ENCODE results near the gene EXOSC3.

DNA sequence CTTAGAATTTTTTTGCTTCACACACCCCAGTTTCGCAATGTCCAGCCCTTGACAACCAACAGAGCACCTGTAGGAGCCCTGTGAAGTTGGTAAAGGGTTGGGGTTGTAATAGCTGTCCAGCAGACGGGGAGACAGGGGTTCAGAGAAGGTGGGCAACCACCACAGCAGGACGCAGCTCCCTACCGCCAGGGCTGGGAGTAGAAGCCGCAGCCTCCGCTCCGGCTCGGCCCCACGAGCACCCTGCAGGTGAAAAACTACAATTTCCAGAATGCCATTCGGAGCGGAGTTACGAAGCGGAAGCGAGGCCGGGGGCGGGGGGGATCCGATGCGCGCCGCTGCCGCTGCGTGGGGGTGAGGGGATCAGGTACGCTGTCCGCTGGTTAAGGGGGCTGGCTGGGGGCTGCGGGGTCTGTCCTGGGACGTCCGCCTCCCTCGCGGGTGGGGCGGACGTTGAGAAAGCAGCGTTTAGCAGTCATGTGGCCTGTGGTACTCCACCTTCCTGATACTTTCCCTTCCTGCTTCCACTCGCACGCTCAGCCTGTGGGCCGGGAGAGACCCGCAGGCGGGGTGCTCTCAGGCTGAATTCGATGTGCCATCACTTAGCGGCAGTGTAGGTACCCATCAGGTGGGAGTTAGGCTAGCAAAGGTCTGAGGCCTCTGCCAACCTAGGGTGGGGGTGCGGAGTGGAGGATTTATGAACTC is 31.2 kb downstream of the EXOSC3 start, which contains the start of gene TRMT10B:
- TF ChIP-seq, protein P1, sequence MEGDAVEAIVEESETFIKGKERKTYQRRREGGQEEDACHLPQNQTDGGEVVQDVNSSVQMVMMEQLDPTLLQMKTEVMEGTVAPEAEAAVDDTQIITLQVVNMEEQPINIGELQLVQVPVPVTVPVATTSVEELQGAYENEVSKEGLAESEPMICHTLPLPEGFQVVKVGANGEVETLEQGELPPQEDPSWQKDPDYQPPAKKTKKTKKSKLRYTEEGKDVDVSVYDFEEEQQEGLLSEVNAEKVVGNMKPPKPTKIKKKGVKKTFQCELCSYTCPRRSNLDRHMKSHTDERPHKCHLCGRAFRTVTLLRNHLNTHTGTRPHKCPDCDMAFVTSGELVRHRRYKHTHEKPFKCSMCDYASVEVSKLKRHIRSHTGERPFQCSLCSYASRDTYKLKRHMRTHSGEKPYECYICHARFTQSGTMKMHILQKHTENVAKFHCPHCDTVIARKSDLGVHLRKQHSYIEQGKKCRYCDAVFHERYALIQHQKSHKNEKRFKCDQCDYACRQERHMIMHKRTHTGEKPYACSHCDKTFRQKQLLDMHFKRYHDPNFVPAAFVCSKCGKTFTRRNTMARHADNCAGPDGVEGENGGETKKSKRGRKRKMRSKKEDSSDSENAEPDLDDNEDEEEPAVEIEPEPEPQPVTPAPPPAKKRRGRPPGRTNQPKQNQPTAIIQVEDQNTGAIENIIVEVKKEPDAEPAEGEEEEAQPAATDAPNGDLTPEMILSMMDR (IDR thresholded peaks at IDR 0.05), result no peak
- no peak for TF ChIP-seq POLR2A (IDR thresholded peaks at IDR 0.05)

Data from heart left ventricle (tissue), 13 donors.